HCT116 (cell line): ENCODE measurements around the gene ORM1. TPM values are rescaled to one million over a fixed set of nuclear protein-coding genes. Genes with fewer than 3 reads are reported as not detected.

ENCODE experiments used
- ATAC-seq: fragments of 200-7000 bp; cut with Tn5 transposase; 2 replicates; pipeline ENCODE4 v1.9.1; 2020; ENCODE audit warnings: mild to moderate bottlenecking, moderate library complexity
- BruUV-seq: library from RNA; stranded (reverse); fragments of 400-500 nt; replicated peaks from 2 replicates; lab custom pipeline; 2021; lab: Mats Ljungman, UMichigan
- CTCF ChIA-PET: fragments of 300-600 bp; sonication (Branson Sonifier 250); formaldehyde crosslinking; loops from one replicate; lab custom pipeline; 2021; ENCODE audit warnings: antibody characterized with exemption; lab: Charles Lee
- POLR2A ChIA-PET: fragments of 300-600, 350-600 bp; sonication (Branson Sonifier 250); formaldehyde crosslinking; loops from one replicate; lab custom pipeline; 2021; ENCODE audit warnings: antibody characterized with exemption; lab: Charles Lee
- RAD21 ChIA-PET, 2 experiments: fragments of 300-600 bp; sonication (Branson Sonifier 250); formaldehyde crosslinking; loops; one replicate each; lab custom pipeline; 2023; ENCODE audit warnings: low total read pairs in 2 of 2; ENCODE audit not compliant: uncharacterized antibody in 2 of 2, unreplicated experiment in 2 of 2, low non-redundant PET in 1 of 2; lab: Charles Lee
- DNase-seq: peaks from one replicate; pipeline ENCODE4 v3.0.0-alpha.2; 2010; ENCODE audit warnings: low read depth, low spot score
- H2AFZ ChIP-seq: fragments of 200-600 bp; shearing (Covaris generic), sonication (generic); 2 replicates; pipeline ENCODE4 v1.6.1; 2017; ENCODE audit warnings: low read depth, mixed run types, mixed read lengths, antibody characterized with exemption, low read length; ENCODE audit not compliant: poor library complexity, severe bottlenecking
- H3K27ac ChIP-seq: 2 replicates; pipeline ENCODE4 v1.5.1; 2012; ENCODE audit warnings: low read depth, low read length
- H3K27me3 ChIP-seq: fragments of 200-600 bp; sonication (generic); 2 replicates; pipeline ENCODE4 v1.6.1; 2016; ENCODE audit warnings: mixed run types, low read length, mixed read lengths; ENCODE audit not compliant: insufficient read depth
- H3K36me3 ChIP-seq, 2 experiments: fragments of 200-500 bp in 1 of 2; fragments of 200-600 bp in 1 of 2; sonication (Bioruptor generic) in 1 of 2; sonication (generic) in 1 of 2; 2 replicates each; pipeline versions ENCODE4 v1.5.1 to v1.6.1; 2014 to 2016; ENCODE audit warnings: low read length in 2 of 2, inconsistent platforms in 1 of 2, mixed read lengths in 1 of 2, mixed run types in 1 of 2; ENCODE audit not compliant: insufficient read depth in 2 of 2, control insufficient read depth in 1 of 2
- H3K4me1 ChIP-seq, 2 experiments: fragments of 200-600 bp in 1 of 2; sonication (generic) in 1 of 2; 2 replicates each; pipeline versions ENCODE4 v1.5.1 to v1.6.1; 2012 to 2017; ENCODE audit warnings: low read length in 2 of 2, inconsistent platforms in 1 of 2, mild to moderate bottlenecking in 1 of 2, mixed read lengths in 1 of 2, mixed run types in 1 of 2, moderate library complexity in 1 of 2; ENCODE audit not compliant: insufficient read depth in 2 of 2, control insufficient read depth in 1 of 2
- H3K4me2 ChIP-seq: fragments of 200-600 bp; sonication (generic); 2 replicates; pipeline ENCODE4 v1.6.1; 2017; ENCODE audit warnings: mixed run types, low read length, mixed read lengths
- H3K4me3 ChIP-seq, 2 experiments: fragments of 200-600 bp in 1 of 2; sonication (generic) in 1 of 2; replicated peaks in 1 of 2; 2 replicates each; pipeline ENCODE4 v1.5.1; 2011 to 2016; ENCODE audit warnings: low read length in 2 of 2, control low read depth in 1 of 2, low read depth in 1 of 2, mild to moderate bottlenecking in 1 of 2, mixed read lengths in 1 of 2, mixed run types in 1 of 2
- H3K79me2 ChIP-seq: fragments of 200-600 bp; sonication (generic); 2 replicates; pipeline ENCODE4 v1.6.1; 2017; ENCODE audit warnings: mild to moderate bottlenecking, mixed run types, low read length, moderate library complexity, mixed read lengths; ENCODE audit not compliant: insufficient read depth
- H3K9ac ChIP-seq: fragments of 200-600 bp; sonication (generic); 2 replicates; pipeline ENCODE4 v1.6.1; 2016; ENCODE audit warnings: low read length, mixed read lengths
- H3K9me2 ChIP-seq: fragments of 200-600 bp; sonication (generic), shearing (Covaris generic); 2 replicates; pipeline ENCODE4 v1.6.1; 2017; ENCODE audit warnings: mixed run types, mild to moderate bottlenecking, moderate library complexity; ENCODE audit not compliant: insufficient read depth
- H3K9me3 ChIP-seq, 2 experiments: fragments of 200-500 bp in 1 of 2; fragments of 200-600 bp in 1 of 2; sonication (Bioruptor generic) in 1 of 2; sonication (generic) in 1 of 2; 2 replicates each; pipeline ENCODE4 v1.6.1; 2014 to 2017; ENCODE audit warnings: low read length in 2 of 2, mixed read lengths in 2 of 2, inconsistent platforms in 1 of 2, low read depth in 1 of 2, mild to moderate bottlenecking in 1 of 2, mixed run types in 1 of 2, moderate library complexity in 1 of 2; ENCODE audit not compliant: control insufficient read depth in 1 of 2, insufficient read depth in 1 of 2
- H4K20me1 ChIP-seq: fragments of 200-600 bp; sonication (generic), shearing (Covaris generic); 2 replicates; pipeline ENCODE4 v1.6.1; 2017; ENCODE audit warnings: mixed run types, mild to moderate bottlenecking, moderate library complexity; ENCODE audit not compliant: insufficient read depth
- EZH2phosphoT487 ChIP-seq: fragments of 200-600 bp; IDR thresholded peaks from 2 replicates; pipeline ENCODE4 v1.6.1; 2018; ENCODE audit warnings: antibody characterized with exemption, borderline replicate concordance
- POLR2A ChIP-seq: IDR thresholded peaks from 2 replicates; pipeline ENCODE4 v1.7.0; 2011; ENCODE audit warnings: borderline replicate concordance; ENCODE audit not compliant: insufficient read depth, insufficient read length; ENCODE audit errors: extremely low read depth
- SIN3A ChIP-seq: IDR thresholded peaks from 2 replicates; pipeline ENCODE4 v1.6.1; 2012; ENCODE audit warnings: low read depth
- SRF ChIP-seq: IDR thresholded peaks from 2 replicates; pipeline ENCODE4 v1.6.1; 2012; ENCODE audit warnings: low read depth
- YY1 ChIP-seq: IDR thresholded peaks from 2 replicates; pipeline ENCODE4 v1.6.1; 2011; ENCODE audit warnings: low read length, low read depth, moderate library complexity, mild to moderate bottlenecking; ENCODE audit not compliant: insufficient replicate concordance; ENCODE audit errors: extremely low read depth
- ZNF274 ChIP-seq: fragments of 200-500 bp; sonication (Bioruptor generic); IDR thresholded peaks from 2 replicates; pipeline ENCODE4 v1.6.1; 2014; ENCODE audit warnings: mild to moderate bottlenecking, low read depth, low read length, inconsistent platforms
- intact Hi-C: fragments of 100-400 bp; cut with micrococcal nuclease; formaldehyde crosslinking; loops from 2 replicates; pipeline ENCODE4 v1.10.0; 2022
- total RNA-seq: library from RNA; stranded (reverse); gene quantifications from one replicate; pipeline ENCODE4 v1.2.1, GENCODE V29; 2021; ENCODE audit not compliant: unreplicated experiment
- TF ChIP-seq, protein P1 (sequence below): IDR thresholded peaks from 2 replicates; pipeline ENCODE4 v1.6.1; 2012
- TF ChIP-seq, protein P2 (sequence below): IDR thresholded peaks from 2 replicates; pipeline ENCODE4 v1.6.1; 2012

ORM1 gene
- total RNA-seq, 1 experiment from 2014 or later: 5.6 TPM

DNA sequence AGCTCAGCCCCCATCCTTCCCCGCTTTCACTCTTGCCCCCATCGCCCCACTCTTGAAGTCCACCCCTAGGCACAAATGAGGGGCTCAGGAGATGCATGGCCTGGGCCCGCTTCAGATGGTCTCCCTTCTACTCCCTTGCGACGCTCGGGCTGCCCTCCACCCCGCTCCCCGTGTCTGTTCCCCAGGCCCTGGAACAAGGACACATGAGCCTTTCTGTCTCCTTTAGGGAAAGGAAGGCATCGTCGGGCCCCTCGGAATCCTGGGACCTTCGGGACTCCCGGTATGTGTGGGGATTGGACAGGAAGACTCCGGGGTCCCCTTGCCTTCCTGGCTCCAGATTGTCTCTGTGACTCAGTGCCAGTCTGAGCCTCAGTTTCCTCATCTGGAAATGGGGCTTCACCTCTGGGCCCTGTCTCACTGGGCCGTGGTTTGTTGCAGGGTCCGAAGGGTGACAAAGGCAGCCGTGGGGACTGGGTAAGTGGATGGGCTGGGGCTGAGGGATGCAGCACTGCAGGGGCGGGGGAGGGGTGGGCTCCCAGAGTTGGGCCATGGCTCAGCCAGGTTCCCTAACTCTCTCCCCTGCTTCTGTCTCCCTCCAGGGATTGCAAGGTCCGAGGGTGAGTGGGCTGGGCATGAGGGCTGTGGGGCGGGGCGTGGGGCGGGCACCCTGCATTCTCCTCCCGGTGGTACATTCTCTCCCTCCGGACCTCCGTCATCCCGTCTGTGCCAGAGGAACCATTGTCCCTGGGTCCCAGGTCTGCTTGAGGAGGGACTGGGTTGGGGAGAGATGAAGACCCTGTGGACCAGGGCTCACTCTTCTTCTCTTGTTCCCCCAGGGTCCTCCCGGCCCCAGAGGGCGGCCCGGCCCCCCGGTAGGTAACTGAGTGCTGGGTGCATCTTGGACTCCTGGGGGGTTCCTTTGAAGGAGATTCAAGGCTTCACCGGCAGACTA is 21.8 kb upstream of the ORM1 start:
- no peak overlapping the region for H3K4me2 ChIP-seq
- no peaks in the 10 kb centered on the region for H3K9me3 ChIP-seq
- no peaks in the 10 kb centered on the region; a peak in 1 of 4 replicates for H3K36me3 ChIP-seq
- peaks cover 0 to 3% of the 10 kb centered on the region in 2 experiments; a peak in 1 of 4 replicates for H3K4me1 ChIP-seq
- no peak overlapping the region for H3K9ac ChIP-seq
- RAD21 ChIA-PET: no interaction called here
- H3K27me3 ChIP-seq: no peaks in the 10 kb centered on the region
- H4K20me1 ChIP-seq: no peaks in the 10 kb centered on the region
- DNase-seq (no peak), ATAC-seq (no peak)
- H3K27ac ChIP-seq: no peak overlapping the region
- no TSS peak for BruUV-seq
- H3K9me2 ChIP-seq: no peaks in the 10 kb centered on the region
- H3K79me2 ChIP-seq: no peaks in the 10 kb centered on the region
- TF ChIP-seq POLR2A: no peak
- TF ChIP-seq EZH2phosphoT487: no peak
- no peak for TF ChIP-seq SRF
- TF ChIP-seq YY1: no peak
- TF ChIP-seq, protein P1, sequence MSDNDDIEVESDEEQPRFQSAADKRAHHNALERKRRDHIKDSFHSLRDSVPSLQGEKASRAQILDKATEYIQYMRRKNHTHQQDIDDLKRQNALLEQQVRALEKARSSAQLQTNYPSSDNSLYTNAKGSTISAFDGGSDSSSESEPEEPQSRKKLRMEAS: no peak
- no peak for TF ChIP-seq SIN3A
- no peak for TF ChIP-seq ZNF274
- TF ChIP-seq, protein P2, sequence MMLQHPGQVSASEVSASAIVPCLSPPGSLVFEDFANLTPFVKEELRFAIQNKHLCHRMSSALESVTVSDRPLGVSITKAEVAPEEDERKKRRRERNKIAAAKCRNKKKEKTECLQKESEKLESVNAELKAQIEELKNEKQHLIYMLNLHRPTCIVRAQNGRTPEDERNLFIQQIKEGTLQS: no peak
- CTCF ChIA-PET: no interaction called here
- H3K4me3 ChIP-seq: no peak overlapping the region
- POLR2A ChIA-PET: no interaction called here
- H2AFZ ChIP-seq: no peak overlapping the region
- intact Hi-C loops: no loop called here
